Activated gamma-delta T cell (primary cell): Measurements from ENCODE around the gene TMEM108.

Source experiments
- DNase-seq: peaks from one replicate; lab custom pipeline; 2025; lab: John Stamatoyannopoulos, UW

TMEM108 gene

DNA sequence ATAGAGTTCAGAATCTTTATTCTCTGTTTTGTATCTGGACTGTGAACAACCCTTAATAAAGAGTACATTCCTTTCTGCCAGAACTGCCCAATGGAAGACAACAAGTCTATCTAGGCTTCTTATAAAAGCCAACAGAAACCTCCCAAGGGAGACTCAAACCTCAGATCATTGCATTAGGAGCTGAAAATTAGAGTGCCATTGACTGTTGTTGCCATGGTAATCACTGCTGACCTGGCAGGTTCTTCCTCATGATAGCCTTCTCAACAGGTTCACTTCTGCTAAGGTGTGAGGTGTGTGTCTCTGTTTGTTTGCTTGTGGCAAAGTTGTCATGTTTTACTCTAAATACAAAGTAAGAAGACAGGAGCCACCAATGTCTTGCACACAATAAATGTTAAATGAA, 79.2 kb downstream of the TMEM108 start:
- no peak for DNase-seq

DNA sequence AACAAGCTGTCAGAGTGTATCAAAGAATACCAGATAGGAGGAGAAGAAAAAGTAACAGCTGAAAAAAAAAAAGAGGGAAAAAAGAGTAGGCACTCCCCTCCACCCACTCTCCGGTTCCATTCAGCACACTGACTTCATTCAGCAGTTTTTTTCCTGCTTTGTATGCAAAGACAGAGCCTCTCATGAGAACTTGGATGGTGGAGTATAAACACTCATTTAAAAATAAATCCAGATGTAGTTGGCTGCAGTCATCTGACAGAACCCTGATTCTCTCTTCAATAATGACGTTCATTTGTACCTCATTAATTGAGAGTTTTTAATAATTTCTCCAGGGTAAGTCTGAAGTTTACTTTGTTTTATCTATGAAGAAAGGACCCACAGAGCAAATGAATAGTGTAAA, 81.0 kb downstream of the TMEM108 start:
- no peak for DNase-seq

DNA sequence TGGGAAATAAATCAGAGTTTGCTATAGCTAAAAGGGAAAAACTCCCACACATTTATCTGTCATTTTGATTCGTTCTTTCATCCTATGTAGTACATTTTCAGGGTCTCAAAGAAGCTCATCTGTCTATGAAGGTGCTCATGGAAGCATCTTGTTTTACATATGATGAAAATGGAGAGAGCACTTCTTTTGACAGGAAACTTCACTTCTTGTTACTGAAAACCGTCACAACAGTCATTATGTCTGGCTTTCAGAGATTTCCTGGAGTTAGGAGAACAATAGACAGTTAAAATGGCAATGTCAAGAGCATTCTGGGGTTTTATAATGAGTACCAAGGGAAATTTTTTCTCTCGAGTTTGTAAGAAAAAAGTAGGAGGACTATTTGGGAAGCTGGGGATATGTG, 83.3 kb downstream of the TMEM108 start:
- no peak for DNase-seq

DNA sequence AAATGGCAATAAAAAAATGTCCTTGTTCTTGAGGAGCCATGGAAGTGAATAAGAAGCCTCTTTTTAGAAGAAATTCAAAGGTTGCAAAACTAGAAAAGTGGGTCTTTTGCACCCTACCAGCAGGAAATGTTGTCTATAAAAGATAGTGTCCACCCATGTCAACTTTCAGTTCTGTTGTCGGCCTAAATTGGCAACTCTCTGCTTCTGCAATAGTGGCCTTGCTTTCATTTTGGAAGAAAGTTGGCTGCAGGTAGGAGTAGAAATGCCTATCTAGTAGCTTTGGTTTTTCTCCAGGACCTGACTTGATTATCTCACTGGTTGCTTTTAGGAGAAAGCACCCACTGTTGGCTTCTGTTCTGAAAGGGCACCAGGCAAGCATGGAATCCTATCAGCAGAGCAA, 85.4 kb downstream of the TMEM108 start:
- no peak for DNase-seq

DNA sequence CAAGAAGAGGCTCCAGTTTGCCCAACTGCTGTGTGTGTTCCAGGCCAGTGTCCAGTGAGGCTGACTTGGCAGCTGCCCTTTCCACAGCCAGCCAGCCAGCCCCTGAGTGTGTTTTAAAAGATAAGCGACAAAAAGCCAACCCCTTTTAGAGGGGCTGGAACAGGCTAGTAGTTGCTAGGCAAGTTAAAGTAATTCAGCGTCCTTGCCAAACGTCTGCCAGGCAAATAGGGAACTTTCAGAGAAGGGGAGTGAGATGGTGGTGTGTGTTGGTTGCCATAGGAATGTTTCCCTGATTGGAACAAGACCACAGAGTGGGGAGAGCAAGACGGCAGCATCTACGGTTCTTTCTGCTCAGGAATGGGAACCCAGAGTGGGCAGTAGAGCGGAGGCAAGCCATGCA, 86.3 kb downstream of the TMEM108 start:
- DNase-seq: no peak

DNA sequence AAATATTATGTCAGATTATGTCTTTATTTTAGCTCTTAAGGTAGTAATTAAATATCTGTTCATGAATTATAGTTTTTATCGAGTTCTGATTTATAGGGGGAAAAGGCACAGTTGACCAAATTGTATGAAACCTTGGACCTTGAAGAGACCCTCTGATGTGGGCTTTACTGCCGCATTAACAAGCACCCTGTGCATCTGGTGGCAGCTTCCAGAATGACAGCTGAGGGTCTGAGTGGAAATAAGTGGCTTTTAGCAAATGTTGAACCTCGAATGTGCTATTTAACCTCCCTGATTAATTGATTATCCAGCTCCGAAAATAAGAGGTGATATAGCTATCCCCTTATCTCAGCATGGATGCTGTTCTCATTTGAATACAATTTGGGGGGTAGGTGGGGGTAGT, 87.0 kb downstream of the TMEM108 start:
- no peak for DNase-seq

DNA sequence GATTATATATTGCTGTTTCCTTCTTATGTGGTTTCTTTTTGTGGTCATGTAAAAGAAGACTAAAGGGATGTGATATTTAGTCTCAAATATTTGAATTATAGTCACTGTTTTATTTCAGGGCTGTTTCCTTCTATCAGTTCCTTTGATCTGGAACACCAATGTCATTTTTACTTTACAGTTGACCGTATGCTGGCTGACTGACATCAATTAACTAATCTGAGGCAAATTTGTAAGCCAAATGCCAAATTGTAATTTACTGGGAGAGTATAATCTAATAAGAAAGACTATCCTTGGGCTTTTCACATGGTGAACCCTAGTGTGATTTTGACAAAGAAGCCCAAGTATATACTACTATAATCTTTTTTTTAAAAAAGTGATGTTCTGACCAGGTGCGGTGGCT, 87.6 kb downstream of the TMEM108 start:
- DNase-seq: no peak

DNA sequence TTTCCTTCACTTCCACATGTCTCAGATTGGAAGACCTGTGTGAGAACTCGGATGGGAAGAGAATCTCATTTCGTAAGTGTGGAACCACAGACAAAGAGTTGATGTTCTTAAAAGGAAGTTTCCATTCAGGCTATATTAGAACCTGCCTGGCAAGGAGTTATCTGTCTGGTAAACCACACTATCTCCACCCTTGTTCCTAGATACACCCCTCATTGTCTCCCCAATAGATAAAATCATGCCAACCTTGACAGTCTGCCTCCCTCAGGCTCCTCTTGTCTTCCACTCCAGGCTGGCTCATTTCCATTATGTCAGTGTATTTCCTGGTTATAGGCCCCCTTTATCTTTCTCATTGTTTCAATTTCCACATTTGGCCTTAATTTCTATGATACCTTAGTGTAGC, 89.2 kb downstream of the TMEM108 start:
- no peak for DNase-seq

DNA sequence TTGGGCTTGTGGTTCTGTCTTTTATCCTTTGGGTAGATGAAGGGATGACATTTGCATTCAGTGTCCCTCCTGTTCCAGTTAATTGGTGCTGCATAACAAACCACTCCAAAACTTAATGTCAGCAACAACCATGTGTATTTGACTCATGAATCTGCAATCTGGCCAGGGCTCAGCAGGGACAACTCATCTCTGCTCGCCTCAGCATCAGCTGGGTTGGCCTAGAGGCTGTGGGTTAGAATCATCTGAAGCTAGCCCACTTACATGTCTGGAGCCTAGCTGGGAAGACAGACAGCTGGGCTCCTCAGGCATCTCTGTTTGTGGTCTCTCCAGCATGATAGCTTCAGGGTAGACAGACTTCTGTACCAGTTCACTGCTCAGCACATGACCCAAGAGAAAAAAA, 92.0 kb downstream of the TMEM108 start:
- DNase-seq: no peak

DNA sequence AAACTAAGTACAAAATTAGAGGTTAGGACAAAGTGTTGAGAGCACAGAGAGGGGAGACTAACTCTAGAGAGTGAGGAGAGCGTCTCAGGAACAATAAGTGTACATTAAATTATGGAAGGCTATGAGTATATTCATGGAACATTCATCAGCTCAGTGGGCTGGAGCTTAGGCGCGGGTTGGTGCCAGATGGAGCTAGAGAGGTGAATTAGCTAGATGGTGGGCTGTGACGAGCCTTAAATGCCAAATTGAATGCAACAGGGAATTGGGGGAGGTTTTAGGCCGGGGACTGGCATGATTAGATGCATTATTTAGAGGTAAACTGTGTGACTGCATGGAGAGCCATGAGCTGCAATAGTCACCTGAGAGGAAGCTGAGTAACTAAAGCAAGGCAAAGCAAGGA, 97.1 kb downstream of the TMEM108 start:
- DNase-seq: no peak

DNA sequence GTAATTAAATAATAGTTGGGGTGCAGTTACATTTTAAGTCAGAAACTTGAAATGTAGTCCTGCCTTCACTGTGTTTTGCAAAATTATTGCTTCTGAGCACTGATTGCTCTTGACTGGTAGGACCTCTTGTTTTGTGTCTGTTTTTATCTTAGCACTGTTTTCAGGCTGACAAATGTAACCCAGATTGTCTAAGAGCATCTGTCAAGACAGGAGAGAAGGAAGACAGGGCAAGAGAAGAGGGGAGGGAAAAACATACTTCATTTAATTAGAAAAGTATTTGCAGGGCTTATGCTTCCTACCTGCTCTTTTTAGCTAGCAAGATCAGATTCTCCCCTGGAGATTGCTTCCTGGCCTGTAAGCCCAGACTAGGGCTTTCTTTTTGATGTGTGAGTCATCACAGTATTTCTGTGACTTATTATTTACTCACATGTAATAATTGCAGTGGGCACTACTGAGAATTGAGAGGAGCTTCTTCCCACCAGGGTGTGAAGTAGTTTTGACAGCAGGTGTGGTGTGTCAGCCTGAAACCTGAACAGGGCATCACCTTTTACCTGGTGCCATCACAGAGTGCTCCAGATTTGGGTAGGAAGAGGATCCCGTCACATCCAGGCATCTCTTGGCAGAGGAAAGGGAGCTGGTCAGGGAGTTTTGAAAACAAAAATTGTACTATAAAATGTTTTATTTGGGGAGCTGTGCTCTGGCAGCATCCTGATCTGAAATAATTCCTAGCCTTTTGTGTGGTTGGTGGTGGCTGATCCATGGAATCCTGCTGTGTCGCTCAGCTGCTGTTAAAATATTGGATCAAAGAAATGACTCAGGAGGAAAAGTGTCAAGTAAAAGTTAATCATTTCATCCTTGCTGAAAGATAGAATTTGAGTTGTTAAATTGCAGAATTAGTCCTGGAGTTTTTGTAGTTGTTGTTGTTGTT, 98.2 kb downstream of the TMEM108 start:
- no peak for DNase-seq

DNA sequence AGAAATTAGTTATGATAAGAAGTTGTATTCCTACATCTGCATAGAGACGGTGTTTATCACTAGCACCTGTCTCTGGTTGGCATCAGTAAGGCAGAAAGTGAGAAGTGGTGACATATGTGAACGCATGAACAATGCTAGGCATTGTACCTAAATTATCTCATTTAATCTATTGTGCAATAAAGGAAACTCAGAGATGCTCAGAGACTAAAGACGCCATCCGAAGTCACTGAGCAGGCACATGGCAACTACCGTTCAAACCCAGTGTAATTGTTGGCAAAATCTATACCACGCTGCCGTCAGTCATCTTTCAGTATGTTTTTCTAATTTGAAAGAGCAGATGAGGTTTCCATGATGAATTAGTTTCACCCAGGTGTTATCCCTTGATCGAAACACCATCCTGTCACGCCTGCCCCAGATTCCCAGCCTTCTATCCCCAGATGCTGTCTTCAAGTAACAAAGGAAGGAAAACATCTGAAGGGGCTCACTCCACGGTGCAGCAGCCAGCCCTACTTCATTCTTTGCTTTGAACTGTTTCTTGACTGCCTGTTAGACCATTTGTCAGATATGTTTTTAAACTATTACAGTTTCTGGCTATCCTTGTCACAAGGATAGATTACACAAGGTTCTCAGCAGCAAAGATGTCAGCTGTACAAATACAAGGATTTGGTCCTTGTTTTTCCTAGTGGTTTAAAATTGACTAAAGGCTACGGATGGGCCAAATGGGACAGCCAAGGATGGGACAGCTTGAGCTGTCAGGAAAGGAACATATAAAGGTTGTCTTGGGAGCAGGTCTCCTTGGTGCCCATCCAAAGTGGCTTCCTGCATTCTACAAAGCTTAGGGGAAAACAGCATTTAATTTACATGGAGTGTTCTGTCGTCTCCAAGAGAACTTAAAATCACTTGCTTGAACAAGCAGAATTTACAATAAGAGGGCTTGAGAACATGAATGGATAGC, 99.1 kb downstream of the TMEM108 start:
- no peak for DNase-seq

DNA sequence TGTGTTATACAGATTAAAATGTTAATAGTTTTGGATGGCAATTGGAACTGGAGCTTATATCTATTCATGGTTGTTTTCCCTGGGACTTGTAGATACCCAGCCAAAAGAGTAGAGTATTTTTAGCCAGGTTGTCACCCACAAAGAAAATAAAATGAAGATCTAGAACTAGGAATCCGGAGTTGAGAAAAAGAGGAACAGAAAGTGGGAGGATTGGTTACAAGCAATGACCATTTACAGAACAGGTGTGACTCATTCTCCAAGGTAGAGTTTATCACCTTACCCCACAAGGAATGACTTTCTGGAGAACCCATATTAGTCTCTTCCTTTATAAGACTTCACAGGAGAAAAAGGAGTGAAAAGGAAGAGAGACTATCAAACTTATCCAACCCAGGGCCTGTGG, 99.8 kb downstream of the TMEM108 start:
- no peak for DNase-seq

DNA sequence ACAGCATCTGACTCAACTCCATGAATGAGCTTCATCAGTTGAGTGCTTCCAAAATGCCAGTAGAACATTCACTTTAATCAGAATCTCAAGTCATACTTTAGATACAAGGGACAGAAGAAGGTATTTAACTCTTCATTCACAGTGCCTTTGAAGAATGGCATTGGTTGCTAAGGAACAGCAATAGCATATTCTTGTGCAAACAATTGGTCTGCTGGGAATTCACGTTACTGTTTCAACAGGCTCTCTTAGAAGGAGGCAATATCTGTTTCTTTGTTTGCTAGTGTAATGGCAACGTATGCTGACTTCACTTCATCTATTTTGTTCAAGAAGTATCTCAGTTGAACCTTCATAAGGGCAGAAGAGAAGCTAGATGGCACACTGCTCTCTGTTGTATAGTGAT, 113.9 kb downstream of the TMEM108 start:
- DNase-seq: no peak

DNA sequence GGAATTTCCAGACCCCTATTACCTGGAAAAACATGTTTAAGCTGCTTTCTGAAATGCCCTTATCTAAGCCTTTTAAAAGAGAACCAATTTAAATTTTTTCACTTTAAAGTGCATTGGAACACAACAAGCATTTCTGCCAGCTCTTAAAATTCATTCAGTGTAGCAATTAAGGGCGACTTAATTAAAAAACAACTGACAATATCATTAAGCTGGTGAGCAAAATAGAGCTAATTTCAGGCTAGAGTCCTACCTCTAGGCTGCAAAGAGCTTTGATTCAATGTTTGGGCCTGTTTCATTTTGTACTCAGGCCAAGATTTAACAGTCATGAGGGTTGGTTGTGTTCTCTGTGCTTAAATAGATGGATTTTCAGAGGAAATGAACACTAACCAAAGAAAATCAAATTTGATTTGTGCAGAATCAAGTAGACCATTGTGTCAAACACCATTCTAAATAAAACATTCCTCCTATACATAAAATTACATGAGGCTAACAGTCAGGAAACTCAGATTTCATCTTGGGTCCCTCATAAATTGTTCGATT, 114.6 kb downstream of the TMEM108 start:
- DNase-seq: no peak

DNA sequence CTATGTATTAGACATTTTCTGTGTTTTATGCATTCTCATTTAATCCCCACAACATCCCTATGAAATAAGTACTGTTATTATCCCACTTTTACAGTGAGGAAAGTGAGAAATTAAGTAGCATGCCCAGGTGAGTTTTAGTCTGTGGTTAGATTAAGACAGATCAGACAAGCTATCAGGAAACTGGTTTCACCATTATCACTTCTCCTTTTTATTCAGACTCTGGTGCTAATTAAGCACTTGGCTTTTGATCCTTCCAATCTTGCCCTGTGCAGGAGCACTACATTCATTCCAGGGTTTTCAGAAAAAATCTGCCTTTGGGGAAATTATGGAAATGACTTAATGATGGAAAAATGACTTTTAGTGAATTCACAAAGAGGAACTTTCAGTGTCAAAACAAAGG, 115.2 kb downstream of the TMEM108 start:
- no peak for DNase-seq

DNA sequence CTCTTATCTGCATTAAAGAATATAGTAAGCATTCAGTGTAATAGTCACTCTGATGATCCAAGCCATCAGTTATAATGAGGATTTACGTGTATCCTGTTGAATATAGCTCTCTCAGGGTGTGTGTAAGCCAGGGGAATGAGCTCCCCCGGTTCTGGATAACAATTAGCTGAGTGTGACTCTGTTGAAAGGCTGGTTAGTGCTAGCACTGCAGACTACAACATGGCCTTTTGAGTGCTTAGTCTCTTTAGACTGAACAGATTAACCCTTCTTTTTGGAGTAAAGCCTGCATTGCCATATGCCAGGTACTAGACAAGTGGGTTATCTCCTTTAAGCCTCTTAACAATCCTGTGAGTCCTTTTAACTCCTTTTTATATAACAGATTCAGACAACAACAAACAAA, 119.5 kb downstream of the TMEM108 start:
- DNase-seq: no peak

DNA sequence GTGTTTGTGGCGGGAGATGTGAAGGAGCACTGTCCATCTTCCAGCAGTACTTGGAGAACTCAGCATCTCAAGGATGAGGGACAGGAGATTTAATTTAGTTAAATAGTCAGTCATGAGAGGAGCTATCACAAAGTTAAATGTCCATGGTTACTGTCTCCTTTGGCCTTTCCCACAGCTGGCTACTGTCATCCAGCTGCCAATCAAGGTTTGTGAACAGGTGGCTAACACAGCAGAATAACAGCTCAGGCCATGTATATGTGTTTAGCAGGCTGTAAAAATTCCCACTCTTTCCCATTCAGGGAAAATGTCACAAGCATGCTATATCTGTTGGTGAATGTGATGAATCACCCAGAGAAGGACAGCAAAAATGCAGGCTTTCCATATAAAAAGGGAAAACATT, 120.5 kb downstream of the TMEM108 start:
- no peak for DNase-seq

DNA sequence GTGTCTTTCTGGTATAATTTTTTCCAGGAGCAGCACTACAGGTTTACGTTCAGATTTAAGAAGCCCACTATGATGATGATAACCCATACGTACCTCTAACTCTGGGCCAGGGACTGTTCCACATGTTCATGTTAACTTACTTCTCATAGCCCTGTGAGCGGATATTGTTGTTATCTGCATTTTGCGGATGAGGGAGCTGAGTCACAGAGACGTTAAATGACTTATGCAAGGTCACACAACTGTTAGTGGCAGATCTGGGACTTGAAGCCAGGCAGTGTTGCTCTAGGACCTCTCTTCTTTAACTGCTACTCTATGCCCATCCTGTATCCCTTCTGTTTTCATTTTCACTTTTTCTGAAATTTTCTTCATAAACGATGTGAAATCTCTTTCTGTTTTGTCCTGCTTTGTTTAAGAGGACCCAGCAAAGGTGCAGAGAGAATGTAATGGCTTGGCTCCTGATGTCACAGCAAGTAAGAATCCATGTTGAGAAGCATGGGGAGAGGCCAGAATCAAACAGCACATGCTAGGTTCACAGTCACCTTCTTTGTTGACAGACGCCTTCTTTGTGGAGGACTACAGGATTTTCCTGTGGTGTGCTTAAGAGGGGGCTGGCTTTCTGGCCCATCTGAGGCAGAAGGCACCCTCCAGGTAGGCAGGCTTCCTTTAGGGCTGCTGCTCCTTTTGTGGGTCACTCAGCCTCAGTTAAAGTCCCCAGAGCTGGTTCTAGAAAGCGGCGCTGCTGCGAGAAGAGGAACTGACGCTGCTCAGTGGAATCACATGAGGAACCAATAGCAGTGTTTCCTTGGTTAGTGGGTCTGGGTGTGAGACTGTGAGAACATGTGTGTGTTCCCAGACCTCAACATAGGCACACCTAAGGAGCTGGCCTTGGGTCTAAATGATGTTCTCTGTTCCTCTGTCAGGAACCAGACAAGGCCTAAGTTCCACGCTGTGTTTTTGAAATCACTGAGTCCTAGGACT, 121.6 kb downstream of the TMEM108 start:
- no peak for DNase-seq

DNA sequence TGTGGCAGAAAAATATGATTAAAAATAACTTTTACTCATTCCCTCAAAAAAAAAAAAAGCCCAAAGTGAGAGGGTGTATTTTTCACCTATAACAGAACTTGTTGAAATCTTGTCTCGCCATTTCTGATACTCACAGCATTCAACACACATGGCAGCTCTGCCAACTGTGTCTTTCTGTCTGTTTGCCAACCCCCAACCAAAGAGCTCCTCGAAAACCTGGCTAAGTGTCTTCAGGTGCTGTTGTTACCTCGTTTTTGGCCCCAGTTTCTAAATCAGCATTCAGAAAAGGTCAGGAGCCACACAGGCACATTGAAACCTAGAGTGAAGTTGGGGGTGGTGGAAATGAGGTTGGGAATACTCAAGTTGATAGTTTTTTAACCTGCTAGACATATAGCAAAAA, 123.5 kb downstream of the TMEM108 start:
- DNase-seq: no peak

DNA sequence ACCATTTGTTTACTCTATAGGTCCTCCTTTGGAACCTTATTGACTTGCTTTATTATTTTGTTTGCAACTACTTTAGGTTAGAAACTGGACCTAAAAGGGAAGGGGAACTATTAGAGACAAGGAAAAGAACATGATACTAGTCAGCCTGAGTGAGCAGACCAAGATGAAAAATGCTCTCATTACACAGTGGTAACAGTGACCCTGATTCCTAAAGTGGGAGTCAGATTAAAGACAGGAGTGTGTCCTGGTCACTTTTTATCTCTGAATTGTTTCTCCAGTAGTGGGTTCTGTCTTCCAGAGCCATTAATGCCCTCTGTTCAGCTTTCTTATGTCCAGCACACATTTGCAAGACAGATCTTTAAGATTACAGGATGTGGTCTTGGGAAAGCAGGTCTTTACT, 124.1 kb downstream of the TMEM108 start:
- DNase-seq: no peak
